ENCODE results near the gene PCED1B.
"Not testable (repeated sequence)": the region's sequence is repeated elsewhere in the genome, so short reads cannot be mapped to it uniquely, and the experiment has no call there.

PCED1B gene, protein sequence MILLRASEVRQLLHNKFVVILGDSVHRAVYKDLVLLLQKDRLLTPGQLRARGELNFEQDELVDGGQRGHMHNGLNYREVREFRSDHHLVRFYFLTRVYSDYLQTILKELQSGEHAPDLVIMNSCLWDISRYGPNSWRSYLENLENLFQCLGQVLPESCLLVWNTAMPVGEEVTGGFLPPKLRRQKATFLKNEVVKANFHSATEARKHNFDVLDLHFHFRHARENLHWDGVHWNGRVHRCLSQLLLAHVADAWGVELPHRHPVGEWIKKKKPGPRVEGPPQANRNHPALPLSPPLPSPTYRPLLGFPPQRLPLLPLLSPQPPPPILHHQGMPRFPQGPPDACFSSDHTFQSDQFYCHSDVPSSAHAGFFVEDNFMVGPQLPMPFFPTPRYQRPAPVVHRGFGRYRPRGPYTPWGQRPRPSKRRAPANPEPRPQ

DNA sequence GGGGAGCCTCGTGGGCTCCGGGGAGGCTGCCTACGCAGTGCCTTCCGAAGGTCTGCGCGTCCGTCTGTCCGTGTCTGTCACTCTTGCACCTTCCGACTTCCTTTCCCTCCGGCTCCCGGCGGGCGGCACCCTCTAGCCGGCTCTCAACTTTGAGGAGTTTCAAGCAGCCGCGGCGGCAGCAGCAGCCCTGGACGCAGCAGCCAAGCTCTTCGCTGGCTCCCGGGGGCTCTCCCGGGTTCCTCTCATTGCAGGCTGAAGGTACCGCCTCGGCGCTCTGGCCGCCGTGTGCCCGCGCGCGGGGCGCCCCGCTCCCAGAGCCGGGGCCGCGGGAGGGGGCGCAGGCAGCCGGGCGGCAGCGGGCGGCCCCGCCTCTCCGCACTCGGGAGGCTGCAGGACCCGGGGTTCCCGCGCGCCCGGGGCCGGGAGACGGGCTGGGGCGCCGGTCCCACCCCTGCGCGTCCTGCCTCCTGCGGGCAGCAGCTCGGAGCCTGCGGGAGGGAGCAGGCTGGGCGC, at the start of gene PCED1B, which contains the start of gene AMIGO2:
Gene PCED1B, plus strand, starts transcription at position 154 of the 513 bp plus-strand sequence. CDS start 155,443 bp downstream, outside the sequence.
Gene AMIGO2, minus strand, starts transcription at position 492 of the 513 bp plus-strand sequence. CDS start 957 bp downstream, outside the sequence.
- peak; percentile 77 for DNase-seq (ENCODE audit: low read depth, low spot score)

DNA sequence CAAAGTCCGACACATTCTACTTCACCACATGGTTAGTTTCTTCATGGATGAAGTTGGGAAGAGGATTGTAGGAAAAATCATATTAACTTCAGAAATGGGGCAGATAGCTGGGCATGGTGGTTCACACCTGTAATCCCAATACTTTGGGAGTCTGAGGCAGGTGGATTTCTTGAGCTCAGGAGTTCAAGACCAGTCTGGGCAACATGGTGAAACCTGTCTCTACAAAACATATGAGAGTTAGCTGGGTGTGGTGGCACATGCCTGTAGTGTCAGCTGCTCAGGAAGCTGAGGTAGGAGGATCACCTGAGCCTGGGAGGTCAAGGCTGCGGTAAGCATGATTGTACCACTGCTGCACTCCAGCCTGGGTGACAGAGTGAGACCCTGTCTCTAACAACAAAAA, 49.5 kb upstream of the PCED1B start:
- no peak for DNase-seq (ENCODE audit: low read depth, low spot score)

DNA sequence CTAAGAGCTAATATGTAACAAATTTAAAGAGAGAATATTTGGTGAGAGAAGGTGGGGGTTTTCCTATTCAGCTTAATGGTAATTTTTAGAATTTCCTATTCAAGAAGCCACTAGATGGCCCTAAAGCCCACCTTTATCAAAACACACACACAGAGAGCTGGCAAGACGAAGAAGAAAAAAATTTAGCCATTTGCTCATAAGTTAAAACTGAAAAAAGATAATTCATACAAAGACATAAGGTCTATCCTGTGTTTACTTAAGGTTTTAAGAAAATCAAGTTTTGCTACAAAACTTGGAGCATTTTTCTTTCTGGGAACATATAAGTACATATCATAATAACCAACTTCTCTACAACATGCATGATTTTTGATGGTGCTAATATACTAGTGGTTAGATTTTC, 46.8 kb upstream of the PCED1B start:
- peak; percentile 13 for DNase-seq (ENCODE audit: low read depth, low spot score)

DNA sequence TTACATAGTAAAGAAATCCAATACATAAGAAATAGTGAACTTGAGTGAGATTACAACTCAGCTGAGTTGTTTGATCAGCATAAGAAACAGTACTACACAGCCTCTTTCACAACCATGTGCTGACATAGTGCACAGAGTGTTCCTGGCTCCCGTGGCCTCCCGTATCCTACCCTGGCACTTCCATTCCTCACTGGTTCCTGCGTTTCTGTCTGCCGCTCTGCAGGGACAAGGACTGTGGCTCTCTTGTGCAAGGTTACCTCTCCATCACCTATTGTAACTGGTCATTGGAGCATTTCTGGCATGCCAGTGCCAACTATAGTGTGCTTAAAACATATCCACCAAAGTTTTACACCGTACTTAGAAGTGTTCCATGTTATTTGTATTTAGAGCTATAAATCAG, 46.3 kb upstream of the PCED1B start:
- no peak for DNase-seq (ENCODE audit: low read depth, low spot score)

DNA sequence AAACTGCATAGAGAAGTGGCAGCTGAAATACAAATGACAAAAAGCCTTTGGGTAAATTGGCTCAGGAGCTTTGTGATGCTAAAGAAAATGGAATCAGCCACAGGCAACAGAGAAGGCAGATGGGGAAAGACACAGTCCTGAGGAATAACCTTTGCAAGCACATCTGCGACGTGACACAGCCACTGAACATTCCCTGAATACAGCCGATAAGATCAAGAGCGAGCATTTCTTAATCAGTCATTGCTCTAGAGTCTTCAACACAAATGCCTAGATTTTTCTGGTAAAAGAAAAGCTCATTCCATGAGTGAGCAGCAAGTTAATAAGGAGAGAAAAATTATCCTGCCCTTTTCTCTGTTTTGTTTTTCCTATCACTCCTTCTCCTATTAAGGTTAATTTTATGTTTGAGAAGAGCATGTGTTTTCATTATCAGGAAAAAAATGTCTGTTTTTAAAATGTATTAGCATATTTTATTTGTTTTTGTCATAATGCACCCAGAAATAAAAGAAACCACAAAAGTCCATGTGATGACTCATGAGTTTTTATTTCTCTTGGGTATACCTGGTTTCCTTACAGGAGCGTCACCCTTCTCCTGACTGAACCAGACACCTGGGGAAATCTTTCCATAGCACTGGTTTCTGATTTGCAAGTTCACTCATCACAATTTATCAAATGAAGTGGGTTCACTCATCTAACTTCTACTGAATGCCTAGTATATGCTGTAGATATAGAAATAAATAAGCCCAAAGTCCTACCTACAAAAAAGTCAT, 45.4 kb upstream of the PCED1B start:
- peak; percentile 37 for DNase-seq (ENCODE audit: low read depth, low spot score)

DNA sequence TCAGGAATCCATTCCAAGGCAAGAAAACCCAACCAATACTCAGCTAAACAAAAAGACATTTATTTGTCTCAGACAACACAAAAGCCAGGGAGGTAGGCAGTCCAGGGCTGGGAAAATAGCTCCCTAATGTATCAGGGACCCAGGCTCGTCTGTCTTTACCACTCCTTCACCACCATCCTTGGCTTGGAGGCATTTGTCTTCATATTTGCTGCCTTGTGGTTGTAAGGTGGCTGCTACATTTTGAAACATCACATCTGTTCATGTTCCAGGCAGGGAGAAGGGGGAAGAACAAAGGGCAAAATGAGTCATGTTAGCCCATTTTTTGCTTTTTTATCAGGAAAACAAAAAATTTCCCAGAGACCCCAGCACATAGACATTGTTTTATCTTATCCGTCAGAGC, 44.8 kb upstream of the PCED1B start:
- no peak for DNase-seq (ENCODE audit: low read depth, low spot score)

DNA sequence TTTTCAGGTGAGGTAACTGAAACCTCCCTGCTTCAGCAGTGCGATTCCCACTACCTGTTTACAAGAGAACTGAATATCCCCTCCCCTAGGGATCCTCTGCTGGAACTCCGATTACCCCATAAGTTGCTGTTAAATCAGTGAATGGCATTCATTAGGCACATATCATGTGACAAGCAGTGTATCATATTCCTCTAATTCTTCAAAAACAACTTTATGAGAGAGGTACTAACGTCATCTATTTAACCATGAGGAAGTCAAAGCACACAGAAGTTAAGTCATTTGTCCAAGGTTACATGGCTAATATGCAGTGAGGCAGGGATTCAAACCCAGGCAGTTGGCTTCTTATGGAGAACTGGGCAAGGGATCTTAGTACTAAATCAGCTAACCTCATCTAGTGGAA, 43.9 kb upstream of the PCED1B start:
- no peak for DNase-seq (ENCODE audit: low read depth, low spot score)

DNA sequence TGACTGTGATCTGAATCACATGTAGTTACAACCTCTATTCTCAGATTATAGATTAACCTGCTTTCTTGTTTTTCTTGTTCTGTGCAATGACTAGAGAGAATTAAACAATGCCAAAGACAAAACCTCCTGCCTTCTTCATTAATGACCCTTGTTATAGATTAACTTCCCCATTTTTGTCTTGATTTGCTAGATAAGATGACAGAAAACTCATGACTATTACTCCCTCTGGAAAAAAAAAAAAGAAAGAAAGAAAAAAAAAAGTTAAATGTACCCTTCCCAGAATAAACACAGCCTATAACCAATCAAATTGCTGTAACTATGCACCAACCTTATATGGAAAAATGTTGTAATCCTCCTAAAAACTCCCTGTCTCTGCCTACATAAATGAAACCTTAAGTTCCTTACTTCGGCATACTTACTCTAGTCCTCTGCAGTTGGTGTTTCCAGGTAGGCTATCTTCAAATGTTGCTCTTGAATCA, 41.1 kb upstream of the PCED1B start:
- no peak for DNase-seq (ENCODE audit: low read depth, low spot score)

DNA sequence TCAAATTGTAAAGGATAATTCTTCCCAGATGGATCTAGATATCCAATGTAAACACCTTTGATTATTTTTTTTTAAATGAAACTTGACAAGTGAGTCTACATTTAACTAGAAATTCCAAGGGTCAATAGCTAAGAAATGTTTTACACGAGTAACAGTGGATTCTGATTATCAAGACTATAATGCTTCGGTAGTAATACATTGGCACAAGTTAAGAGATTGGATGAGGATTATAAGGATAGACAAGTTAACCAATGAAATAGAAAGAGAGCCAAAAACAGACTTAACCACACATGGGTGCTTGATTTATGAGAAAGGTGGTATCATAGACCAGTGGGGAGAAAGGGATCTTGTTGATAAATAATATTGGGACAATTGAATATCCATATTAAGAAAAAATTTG, 40.3 kb upstream of the PCED1B start:
- no peak for DNase-seq (ENCODE audit: low read depth, low spot score)

DNA sequence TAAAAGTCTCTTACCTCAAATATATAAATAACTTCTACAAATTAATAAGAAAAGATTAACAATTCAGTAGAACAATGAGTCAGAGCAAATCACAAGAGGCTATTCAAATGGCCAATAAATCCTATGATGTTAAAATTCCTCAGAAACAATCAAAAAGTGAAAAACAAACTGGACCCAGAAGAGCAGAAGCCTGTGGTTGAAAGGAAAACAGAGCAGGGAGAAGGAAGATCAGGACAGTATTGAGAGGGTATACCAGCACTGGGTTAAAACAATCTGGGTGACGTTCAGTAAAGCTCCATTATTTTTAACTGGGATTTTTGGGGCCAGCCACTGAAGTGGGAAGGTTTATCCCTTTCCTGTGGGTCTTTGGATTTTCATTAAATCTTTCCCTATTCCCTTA, 39.7 kb upstream of the PCED1B start:
- no peak for DNase-seq (ENCODE audit: low read depth, low spot score)

DNA sequence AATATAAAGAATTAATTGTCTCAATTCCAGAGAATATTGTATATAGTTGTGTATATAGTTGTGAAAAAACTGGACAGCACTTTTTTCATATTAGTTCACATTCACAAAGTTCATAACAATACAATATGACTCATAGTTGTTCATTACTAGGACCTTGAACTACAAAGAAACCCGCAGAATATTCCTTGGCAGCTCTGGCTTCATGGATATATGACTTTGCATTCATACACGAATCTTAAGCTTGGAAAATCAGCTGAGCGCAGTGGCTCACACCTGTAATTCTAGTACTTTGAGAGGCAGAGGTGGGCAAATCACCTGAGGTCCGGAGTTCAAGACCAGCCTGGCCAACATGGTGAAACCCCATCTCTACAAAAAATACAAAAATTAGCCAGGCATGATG, 38.1 kb upstream of the PCED1B start:
- no peak for DNase-seq (ENCODE audit: low read depth, low spot score)

DNA sequence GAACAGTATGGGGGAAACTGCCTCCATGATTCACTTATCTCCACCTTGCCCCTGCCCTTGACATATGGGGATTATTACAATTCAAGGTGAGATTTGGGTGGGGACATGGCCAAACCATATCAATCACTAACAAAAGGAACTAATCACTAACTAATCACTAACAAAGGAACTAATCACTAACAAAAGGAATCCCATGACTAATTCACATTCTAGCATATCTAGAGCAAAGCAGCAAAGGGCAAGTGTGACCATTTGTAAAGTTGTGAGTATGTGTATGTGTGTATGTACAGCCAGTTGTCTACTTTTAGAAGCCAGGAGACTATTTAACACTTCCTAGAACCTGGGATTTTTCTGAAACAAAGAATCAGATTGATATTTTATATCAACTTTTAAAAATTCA, 30.9 kb upstream of the PCED1B start:
- no peak for DNase-seq (ENCODE audit: low read depth, low spot score)

DNA sequence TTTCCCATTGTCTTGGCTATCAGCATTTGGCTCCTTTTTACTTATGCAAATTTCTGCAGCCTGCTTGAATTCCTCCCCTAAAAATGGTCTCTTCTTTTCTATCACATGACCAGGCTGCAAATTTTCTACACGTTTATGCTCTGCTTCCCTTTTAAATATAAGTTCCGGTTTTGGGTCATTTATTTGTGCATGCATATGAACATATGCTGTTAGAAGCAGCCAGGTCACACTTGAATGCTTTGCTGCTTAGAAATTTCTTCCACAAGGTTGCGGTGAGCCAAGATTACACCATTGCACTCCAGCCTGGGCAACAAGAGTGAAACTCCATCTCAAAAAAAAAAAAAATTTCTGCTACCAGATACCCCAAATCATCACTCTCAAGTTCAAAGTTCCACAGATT, 28.1 kb upstream of the PCED1B start:
- not testable (repeated sequence) for DNase-seq (ENCODE audit: low read depth, low spot score)

DNA sequence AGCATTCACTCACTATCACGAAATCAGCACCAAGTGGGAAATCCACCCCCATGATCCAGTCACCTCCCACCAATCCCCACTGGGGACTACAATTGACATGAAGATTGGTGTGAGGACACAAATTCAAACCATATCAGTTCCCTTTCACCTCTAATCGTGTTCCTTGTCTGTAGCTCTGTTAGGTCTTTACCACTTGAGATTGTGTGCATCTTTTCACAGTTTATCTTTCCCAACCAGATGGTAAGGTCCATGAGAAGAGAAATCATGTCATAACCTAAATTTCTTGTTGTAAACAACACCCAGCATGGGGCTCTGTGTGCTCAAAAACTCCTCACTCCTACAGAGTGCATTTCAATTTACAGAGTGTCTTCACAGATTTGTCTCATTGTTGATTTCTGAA, 27.1 kb upstream of the PCED1B start:
- no peak for DNase-seq (ENCODE audit: low read depth, low spot score)

DNA sequence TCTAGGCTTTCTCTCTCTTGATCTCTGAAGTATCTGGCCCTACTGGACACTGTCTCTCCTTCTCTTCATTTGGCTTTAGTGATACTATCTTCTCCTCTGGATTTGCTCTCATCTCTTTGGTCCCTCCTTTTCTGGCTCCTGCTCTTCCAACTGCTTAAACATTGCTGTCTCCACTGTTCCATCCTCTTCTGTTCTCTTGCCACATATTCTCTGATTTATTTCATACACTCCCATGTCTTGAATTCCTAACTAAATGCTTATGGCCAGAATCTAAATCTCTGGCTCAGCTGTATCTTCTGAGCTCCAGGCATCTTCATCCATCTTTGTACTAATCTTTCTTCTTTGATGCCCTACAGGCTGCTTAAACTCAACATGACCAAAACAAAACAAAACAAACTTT, 25.5 kb upstream of the PCED1B start:
- DNase-seq (ENCODE audit: low read depth, low spot score) = no peak

DNA sequence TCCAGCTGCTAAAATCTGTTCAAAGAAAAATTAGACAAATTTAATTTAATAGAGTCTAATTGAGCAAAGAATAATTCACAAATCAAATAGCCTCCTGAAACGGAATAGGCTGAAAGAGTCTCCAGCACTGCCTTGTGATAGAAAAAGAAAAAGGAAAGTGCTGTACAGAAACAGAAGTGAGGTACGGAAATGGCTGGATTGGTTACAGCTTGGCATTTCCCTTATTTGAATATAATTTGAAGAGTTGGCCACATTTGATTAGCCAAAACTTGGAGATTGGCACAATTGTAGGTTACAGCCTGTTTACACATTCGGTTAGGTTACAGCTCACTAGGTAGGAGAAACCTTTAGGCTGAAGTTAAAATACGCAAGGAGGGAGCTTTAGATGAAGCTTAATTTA, 24.8 kb upstream of the PCED1B start:
- no peak for DNase-seq (ENCODE audit: low read depth, low spot score)

DNA sequence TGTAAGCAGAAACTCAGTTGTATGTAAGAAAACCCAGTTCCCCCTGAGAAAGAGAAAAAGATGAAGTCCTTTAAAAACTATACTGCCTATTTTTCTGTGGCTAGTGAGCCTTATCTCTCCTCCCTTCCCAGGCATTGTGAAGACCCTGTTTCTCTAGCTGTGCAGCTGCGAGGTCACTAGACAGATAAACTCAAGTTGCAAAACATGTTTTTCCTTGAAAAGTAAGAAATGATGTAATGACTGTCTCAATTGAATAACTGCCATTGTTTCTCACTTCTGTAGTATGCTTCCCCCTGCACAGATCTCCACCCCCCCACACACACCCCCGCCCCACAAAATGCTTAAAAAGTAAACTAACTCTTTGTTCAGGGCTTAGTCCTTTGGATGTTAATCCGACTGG, 23.6 kb upstream of the PCED1B start:
- DNase-seq (ENCODE audit: low read depth, low spot score) = not testable (repeated sequence)

DNA sequence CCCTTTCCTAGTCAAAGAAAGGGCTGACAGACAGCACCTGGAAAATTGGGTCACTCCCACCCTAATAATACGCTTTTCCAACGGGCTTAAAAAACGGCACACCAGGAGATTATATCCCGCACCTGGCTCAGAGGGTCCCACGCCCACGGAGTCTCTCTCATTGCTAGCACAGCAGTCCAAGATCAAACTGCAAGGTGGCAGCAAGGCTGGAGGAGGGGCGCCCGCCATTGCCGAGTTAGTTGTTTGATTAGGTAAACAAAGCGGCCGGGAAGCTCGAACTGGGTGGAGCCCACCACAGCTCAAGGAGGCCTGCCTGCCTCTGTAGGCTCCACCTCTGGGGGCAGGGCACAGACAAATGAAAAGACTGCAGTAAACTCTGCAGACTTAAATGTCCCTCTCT, 22.5 kb upstream of the PCED1B start:
- not testable (repeated sequence) for DNase-seq (ENCODE audit: low read depth, low spot score)

DNA sequence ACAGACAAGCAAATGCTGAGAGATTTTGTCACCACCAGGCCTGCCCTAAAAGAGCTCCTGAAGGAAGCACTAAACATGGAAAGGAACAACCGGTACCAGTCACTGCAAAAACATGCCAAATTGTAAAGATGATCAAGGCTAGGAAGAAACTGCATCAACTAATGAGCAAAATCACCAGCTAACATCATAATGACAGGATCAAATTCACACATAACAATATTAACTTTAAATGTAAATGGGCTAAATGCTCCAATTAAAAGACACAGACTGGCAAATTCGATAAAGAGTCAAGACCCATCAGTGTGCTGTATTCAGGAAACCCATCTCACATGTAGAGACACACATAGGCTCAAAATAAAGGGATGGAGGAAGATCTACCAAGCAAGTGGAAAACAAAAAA, 20.8 kb upstream of the PCED1B start:
- not testable (repeated sequence) for DNase-seq (ENCODE audit: low read depth, low spot score)

DNA sequence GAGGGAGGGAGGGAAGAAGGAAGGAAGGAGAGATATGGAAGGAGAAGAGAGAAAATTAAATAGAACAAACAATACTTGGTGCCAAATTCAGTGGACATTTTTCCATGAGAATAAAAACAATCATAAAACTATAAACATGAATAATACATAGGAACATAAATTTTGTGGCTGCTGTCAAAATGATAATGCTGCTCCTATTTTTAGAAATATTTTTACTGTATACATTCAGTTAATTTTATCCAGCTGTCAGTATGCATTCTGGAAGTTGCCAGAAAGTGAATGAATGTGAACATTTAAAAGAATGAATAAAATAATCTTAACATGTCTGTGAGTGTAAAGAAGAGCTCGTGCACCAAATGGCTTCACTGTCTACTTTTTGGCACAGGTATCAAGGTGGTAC, 13.9 kb upstream of the PCED1B start:
- no peak for DNase-seq (ENCODE audit: low read depth, low spot score)

DNA sequence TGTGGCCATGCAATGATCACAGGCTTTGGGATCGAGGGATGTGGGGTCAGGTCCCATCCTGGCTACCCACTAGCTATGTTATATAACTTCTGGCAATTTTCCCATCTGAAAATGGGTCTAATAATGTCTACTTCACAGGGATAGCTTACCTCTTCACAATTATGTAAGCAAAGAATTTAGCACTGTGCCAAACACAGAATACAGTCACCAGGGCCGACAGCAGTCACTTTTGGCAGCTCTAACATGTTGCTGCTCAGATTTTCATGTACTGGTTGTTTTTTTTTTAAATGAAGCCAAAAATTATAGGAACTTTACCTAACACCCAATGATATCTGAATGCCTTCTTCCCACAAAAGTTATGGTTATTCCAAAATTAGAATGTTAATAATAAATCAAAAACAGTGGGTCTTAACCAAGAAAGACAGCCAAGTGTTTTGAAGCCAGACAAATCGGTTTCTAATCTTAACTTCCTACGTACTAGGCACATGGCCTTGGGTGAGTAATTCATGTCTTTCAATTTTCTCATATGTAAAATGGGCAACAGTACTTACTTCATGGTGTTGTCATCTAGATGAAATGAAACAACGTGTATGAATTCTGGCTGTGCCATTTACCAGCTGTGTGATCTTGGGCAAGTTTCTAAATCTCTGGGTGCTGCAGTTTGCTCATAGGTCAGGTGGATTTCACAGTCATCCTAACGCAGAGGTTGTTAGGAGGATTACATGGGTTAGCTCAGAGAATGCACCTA, 13.0 kb upstream of the PCED1B start:
- no peak for DNase-seq (ENCODE audit: low read depth, low spot score)

DNA sequence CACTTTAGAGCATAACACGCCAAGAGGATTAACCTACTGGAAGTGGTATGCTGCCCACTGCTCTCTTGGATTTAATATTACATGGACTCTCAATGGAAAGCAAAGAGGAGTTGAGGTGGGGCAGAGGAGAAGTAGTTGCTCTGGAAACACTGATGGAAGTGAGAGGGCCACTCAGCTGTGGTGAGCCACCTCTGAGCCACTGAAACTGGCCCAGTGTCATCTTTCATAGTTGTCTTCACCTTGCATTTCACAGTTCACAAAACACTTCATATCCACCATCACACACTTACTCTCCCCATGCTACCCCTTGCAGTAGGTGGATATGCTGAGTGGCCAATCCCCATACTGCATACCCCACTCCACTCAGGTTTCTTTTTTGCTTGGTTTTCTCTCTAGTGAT, 12.2 kb upstream of the PCED1B start:
- no peak for DNase-seq (ENCODE audit: low read depth, low spot score)

Measured in ELF-1 (cell line).